GM12891 (cell line): Measurements from ENCODE around the gene STX5.

Experiments
- POLR2A ChIP-seq: IDR thresholded peaks from 2 replicates; pipeline ENCODE4 v1.6.1; 2011; ENCODE audit warnings: low read depth, low read length, control low read depth
- POLR2AphosphoS5 ChIP-seq: IDR thresholded peaks from 2 replicates; pipeline ENCODE4 v1.6.1; 2011; ENCODE audit warnings: low read depth, low read length, control low read depth
- SPI1 ChIP-seq: IDR thresholded peaks from 2 replicates; pipeline ENCODE4 v1.6.1; 2011; ENCODE audit warnings: low read depth, low read length, control low read depth
- TAF1 ChIP-seq: IDR thresholded peaks from 2 replicates; pipeline ENCODE4 v1.6.1; 2011; ENCODE audit warnings: low read depth, low read length, control low read depth

GRCh38 chr11:62792202-62792575 is 39.7 kb downstream of the STX5 start:
- TF ChIP-seq POLR2A: no peak; the same call in 1 of the 2 replicates
- 0 out of 2 replicates have a peak, but pooled peaks have one; percentile 5 for TF ChIP-seq POLR2AphosphoS5
- TF ChIP-seq SPI1: no peak
- TF ChIP-seq TAF1: no peak
